K562 (cell line): Measurements from ENCODE around the gene ABCC6. TPM values are rescaled to one million over a fixed set of nuclear protein-coding genes. Genes with fewer than 3 reads are reported as not detected.
A peak's percentile ranks its signal among the peaks of the same experiment; 100 is the strongest.
"Not testable (repeated sequence)": the region's sequence is repeated elsewhere in the genome, so short reads cannot be mapped to it uniquely, and the experiment has no call there.

Experiments
- ATAC-seq: fragments of 200-7000 bp; cut with Tn5 transposase; 3 replicates; pipeline ENCODE4 v1.9.1; 2020; ENCODE audit warnings: moderate library complexity
- BruUV-seq: library from RNA; stranded (reverse); fragments of 400-500 nt; replicated peaks from 2 replicates; lab custom pipeline; 2021; lab: Mats Ljungman, UMichigan
- CTCF ChIA-PET: fragments of 300-600 bp; formaldehyde crosslinking; extraction: SDS; loops from one replicate; lab custom pipeline; 2021; ENCODE audit warnings: low intra/inter-chr PET ratio; lab: Yijun Ruan, JAX
- POLR2A ChIA-PET: fragments of 300-600, 350-650 bp; sonication (Branson Sonifier 250); formaldehyde crosslinking; extraction: SDS; loops from one replicate; lab custom pipeline; 2021; ENCODE audit warnings: antibody characterized with exemption, inconsistent platforms; lab: Yijun Ruan, JAX
- DNase-seq, 4 experiments: peaks; one replicate each; pipeline versions ENCODE4 v3.0.0 to v3.0.0-alpha.2; 2011 to 2018; ENCODE audit warnings: low spot score in 3 of 4, mixed read lengths in 3 of 4; ENCODE audit errors: extremely low read depth in 1 of 4
- FAIRE-seq: peaks from 2 replicates; lab custom pipeline; 2011; peaks lifted over from hg19 to GRCh38; lab: Jason Lieb, UNC
- H2AFZ ChIP-seq: 2 replicates; pipeline ENCODE4 v1.6.0; 2011; ENCODE audit warnings: low read depth, low read length, control low read depth, inconsistent platforms
- H3K27ac ChIP-seq: fragments of 200-600 bp; 3 replicates; pipeline ENCODE4 v1.8.0; 2011; ENCODE audit warnings: low read depth, mild to moderate bottlenecking, control low read depth, inconsistent platforms, low read length, moderate library complexity, mixed read lengths; ENCODE audit errors: extremely low read depth
- H3K27me3 ChIP-seq, 2 experiments: fragments of 300-600 bp in 1 of 2; 2 replicates in 1 of 2; 3 replicates in 1 of 2; pipeline versions ENCODE4 v1.6.0 to v1.8.0; 2011; ENCODE audit warnings: inconsistent platforms in 2 of 2, low read length in 2 of 2, mild to moderate bottlenecking in 1 of 2, mixed read lengths in 1 of 2, moderate library complexity in 1 of 2; ENCODE audit not compliant: control insufficient read depth in 2 of 2, insufficient read depth in 2 of 2
- H3K36me3 ChIP-seq: fragments of 300-600 bp; 3 replicates; pipeline ENCODE4 v1.8.0; 2011; ENCODE audit warnings: mild to moderate bottlenecking, low read length, inconsistent platforms; ENCODE audit not compliant: control insufficient read depth, insufficient read depth
- H3K4me1 ChIP-seq, 2 experiments: fragments of 200-600 bp in 1 of 2; replicated peaks in 1 of 2; 2 replicates in 1 of 2; 3 replicates in 1 of 2; pipeline versions ENCODE4 v1.5.1 to v1.8.0; 2011; ENCODE audit warnings: inconsistent platforms in 2 of 2, low read length in 2 of 2, mild to moderate bottlenecking in 1 of 2, mixed read lengths in 1 of 2, moderate library complexity in 1 of 2; ENCODE audit not compliant: control insufficient read depth in 2 of 2, insufficient read depth in 2 of 2
- H3K4me2 ChIP-seq: 2 replicates; pipeline ENCODE4 v1.6.1; 2011; ENCODE audit warnings: low read length, control low read depth, inconsistent platforms, mixed read lengths; ENCODE audit not compliant: insufficient read depth
- H3K4me3 ChIP-seq: fragments of 200-600 bp; sonication (generic), shearing (Covaris generic); 2 replicates; pipeline ENCODE4 v1.5.1; 2016; ENCODE audit warnings: control low read depth, inconsistent platforms
- H3K79me2 ChIP-seq: fragments of 200-600 bp; 3 replicates; pipeline ENCODE4 v1.8.0; 2011; ENCODE audit warnings: low read length, inconsistent platforms; ENCODE audit not compliant: control insufficient read depth, insufficient read depth
- H3K9ac ChIP-seq, 2 experiments: 2 replicates each; pipeline versions ENCODE4 v1.6.0 to v1.6.1; 2011; ENCODE audit warnings: low read depth in 2 of 2, low read length in 2 of 2, control low read depth in 1 of 2, inconsistent platforms in 1 of 2, mild to moderate bottlenecking in 1 of 2, mixed read lengths in 1 of 2; ENCODE audit not compliant: insufficient read depth in 1 of 2
- H3K9me1 ChIP-seq: one replicate; pipeline ENCODE4 v1.6.0; 2011; ENCODE audit warnings: inconsistent platforms, mild to moderate bottlenecking, low read length, moderate library complexity; ENCODE audit not compliant: control insufficient read depth, insufficient read depth
- H3K9me3 ChIP-seq: replicated peaks from 2 replicates; pipeline ENCODE4 v1.5.1; 2011; ENCODE audit warnings: low read depth, low read length, inconsistent platforms; ENCODE audit not compliant: control insufficient read depth, insufficient read depth
- H4K20me1 ChIP-seq: replicated peaks from 2 replicates; pipeline ENCODE4 v1.6.1; 2011; ENCODE audit warnings: low read length, inconsistent platforms, mixed read lengths; ENCODE audit not compliant: control insufficient read depth, insufficient read depth
- E2F3 ChIP-seq: fragments of 250-450 bp; sonication (Bioruptor Pico); IDR thresholded peaks from 2 replicates; pipeline ENCODE4 v1.4.0; 2020; ENCODE audit warnings: mild to moderate bottlenecking
- GATAD2B ChIP-seq: fragments of 450-650 bp; IDR thresholded peaks from 2 replicates; pipeline ENCODE4 v1.6.1; 2017; ENCODE audit warnings: mild to moderate bottlenecking, borderline replicate concordance
- HIVEP1 ChIP-seq: fragments of 250-450 bp; sonication (Bioruptor Pico); IDR thresholded peaks from 2 replicates; pipeline ENCODE4 v1.4.0; 2020; ENCODE audit warnings: mild to moderate bottlenecking
- NCOA4 ChIP-seq: fragments of 450-650 bp; IDR thresholded peaks from 2 replicates; pipeline ENCODE4 v1.6.1; 2018; ENCODE audit warnings: mild to moderate bottlenecking; ENCODE audit not compliant: partially characterized antibody
- ZBTB2 ChIP-seq: fragments of 450-650 bp; IDR thresholded peaks from 2 replicates; pipeline ENCODE4 v1.6.1; 2016; ENCODE audit warnings: antibody characterized with exemption
- ZKSCAN3 ChIP-seq: fragments of 250-450 bp; sonication (Bioruptor Pico); IDR thresholded peaks from 2 replicates; pipeline ENCODE4 v1.4.0; 2020
- WGBS: fragments of 100-300 bp; shearing (Covaris generic); methylation state at CpG from one replicate; pipeline ENCODE4 v1.1.6; 2016; ENCODE audit warnings: low coverage, mixed read lengths; ENCODE audit not compliant: insufficient coverage; ENCODE audit errors: missing lambda C conversion rate; 5-methylcytosine and 5-hydroxymethylcytosine counted together
- in situ Hi-C: fragments of 300-500 bp; cut with MboI; formaldehyde crosslinking; loops from 4 replicates; pipeline ENCODE4 v1.15.0; 2018; ENCODE audit warnings: inconsistent platforms, mixed read lengths
- intact Hi-C: fragments of 100-400 bp; cut with micrococcal nuclease; formaldehyde crosslinking; loops from 2 replicates; pipeline ENCODE4 v1.14.2; 2022
- polyA plus RNA-seq, 8 experiments: library from polyadenylated mRNA; depleted of rRNA in 4 of 8; stranded (reverse) in 5 of 8; unstranded in 3 of 8; fragments of >200 nt; fragmentation: Nextera tagmentation in 2 of 8; fragmentation: Illumina TruSeq in 1 of 8; extraction: Ambion mirVana in 2 of 8; extraction: Trizol in 1 of 8; gene quantifications; 2 replicates each; pipeline versions ENCODE4 v1.2.1 to v1.2.3, GENCODE V29; 2011 to 2014; ENCODE audit warnings: inconsistent platforms in 1 of 8, missing spikeins in 1 of 8
- total RNA-seq, 7 experiments: library from RNA; depleted of rRNA in 6 of 7; stranded (reverse); fragments of >200 nt in 6 of 7; fragmentation: Illumina TruSeq in 2 of 7; extraction: Trizol in 2 of 7; gene quantifications; 2 replicates each; pipeline versions ENCODE4 v1.2.1 to v1.2.3, GENCODE V29; 2011 to 2021; ENCODE audit warnings: low replicate concordance in 1 of 7
- TF ChIP-seq, protein P1 (sequence below), 3 experiments: fragments of 200-800 bp in 1 of 3; sonication (Bioruptor generic) in 1 of 3; sonication (generic) in 1 of 3; formaldehyde crosslinking in 1 of 3; IDR thresholded peaks; 2 replicates each; pipeline versions ENCODE4 v1.6.1 to v1.8.0; 2016 to 2022; ENCODE audit warnings: mild to moderate bottlenecking in 2 of 3, missing compliant biosample characterization in 2 of 3, missing genetic modification characterization in 2 of 3, missing genetic modification reagents in 1 of 3
- TF ChIP-seq, protein P2 (sequence below): IDR thresholded peaks from 2 replicates; pipeline ENCODE4 v1.6.1; 2014; ENCODE audit warnings: antibody characterized with exemption

ABCC6 gene
- total and polyA plus RNA-seq, 9 of the 15 experiments (the other 6 are each of a cell fraction or from before 2014, with no cell fraction given) = 0.03 to 0.46 (median 0.07) TPM; not detected in 4

DNA sequence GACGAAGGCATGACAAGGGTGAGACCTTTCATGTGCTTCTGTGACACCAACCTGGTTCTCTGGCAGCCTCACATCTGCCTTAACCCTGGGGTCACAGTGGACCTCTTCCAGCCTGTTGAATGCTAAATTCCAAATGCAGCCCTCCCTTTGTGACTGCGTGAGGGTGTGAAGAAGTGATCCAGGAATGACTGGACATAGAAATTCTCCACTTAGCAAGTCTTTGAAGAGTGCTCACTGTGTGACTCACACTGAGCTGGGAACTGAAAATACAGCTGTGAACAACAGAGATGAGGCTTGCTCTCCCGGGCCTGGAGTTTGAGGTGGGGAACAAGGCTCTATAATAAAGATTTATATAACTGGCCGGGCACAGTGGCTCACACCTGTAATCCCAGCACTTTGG lies 23.9 kb downstream of the ABCC6 start:
- H4K20me1 ChIP-seq, H3K9me3 ChIP-seq, ATAC-seq, DNase-seq, H3K36me3 ChIP-seq, BruUV-seq, CTCF ChIA-PET, H3K27ac ChIP-seq, H3K79me2 ChIP-seq, H3K27me3 ChIP-seq, H3K9me1 ChIP-seq, H3K9ac ChIP-seq, intact Hi-C loops, POLR2A ChIA-PET, H3K4me2 ChIP-seq, H2AFZ ChIP-seq, H3K4me1 ChIP-seq, FAIRE-seq, H3K4me3 ChIP-seq, in situ Hi-C loops: not testable (repeated sequence)
- WGBS = 14% methylated on average over 3 of the region's 4 CpGs

DNA sequence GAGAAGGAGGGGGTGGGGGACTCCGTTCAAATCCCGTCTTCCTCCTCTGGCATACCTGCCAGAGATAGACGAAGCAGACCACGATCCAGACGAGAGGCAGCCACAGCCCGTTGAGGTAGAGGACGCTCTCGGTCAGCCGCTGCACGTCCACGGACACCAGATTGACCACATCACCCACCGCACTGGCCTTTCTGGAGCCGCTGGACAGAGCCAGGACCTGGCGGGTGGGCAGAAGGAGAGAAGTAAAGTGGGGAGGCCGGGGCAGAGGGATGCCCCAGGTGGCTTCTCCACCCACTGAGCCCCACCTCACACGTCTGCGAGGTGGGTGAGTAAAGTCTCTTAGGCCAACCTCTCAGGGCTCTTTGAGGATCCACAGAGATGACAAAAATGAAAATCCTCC lies 25.3 kb downstream of the ABCC6 start:
- POLR2A ChIA-PET = no interaction called here
- no peaks in the 10 kb centered on the region for H3K79me2 ChIP-seq
- intact Hi-C loops = no loop called here
- H3K4me3 ChIP-seq = no peak overlapping the region
- ATAC-seq = no peak
- H3K9ac ChIP-seq = peak overlapping the region in 1 of 2 experiments; percentile 45; a peak in 1 of 4 replicates
- H3K4me2 ChIP-seq = no peak overlapping the region
- in situ Hi-C loops = no loop called here
- BruUV-seq = no TSS peak
- no peak overlapping the region for H2AFZ ChIP-seq
- no peak for FAIRE-seq
- H3K36me3 ChIP-seq = no peaks in the 10 kb centered on the region
- H4K20me1 ChIP-seq = no peaks in the 10 kb centered on the region
- H3K27ac ChIP-seq = no peak overlapping the region
- H3K9me1 ChIP-seq = no peaks in the 10 kb centered on the region
- CTCF ChIA-PET = no interaction called here
- no peaks in the 10 kb centered on the region for H3K9me3 ChIP-seq
- peaks cover 0 to 3% of the 10 kb centered on the region in 2 experiments; a peak in 2 of 5 replicates for H3K4me1 ChIP-seq
- H3K27me3 ChIP-seq = no peaks in the 10 kb centered on the region
- no peak for DNase-seq
- 25% methylated on average over 14 of the region's 17 CpGs for WGBS
- TF ChIP-seq HIVEP1 (CRISPR knock-in tag) = no peak
- no peak for TF ChIP-seq NCOA4
- no peak for TF ChIP-seq ZKSCAN3 (CRISPR knock-in tag)
- TF ChIP-seq, protein P1, sequence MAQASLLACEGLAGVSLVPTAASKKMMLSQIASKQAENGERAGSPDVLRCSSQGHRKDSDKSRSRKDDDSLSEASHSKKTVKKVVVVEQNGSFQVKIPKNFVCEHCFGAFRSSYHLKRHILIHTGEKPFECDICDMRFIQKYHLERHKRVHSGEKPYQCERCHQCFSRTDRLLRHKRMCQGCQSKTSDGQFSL (CRISPR knock-in tag; IDR thresholded peaks at IDR 0.05) = no peak
- TF ChIP-seq, protein P1 (tag; IDR thresholded peaks at IDR 0.05) = no peak
- TF ChIP-seq, protein P2, sequence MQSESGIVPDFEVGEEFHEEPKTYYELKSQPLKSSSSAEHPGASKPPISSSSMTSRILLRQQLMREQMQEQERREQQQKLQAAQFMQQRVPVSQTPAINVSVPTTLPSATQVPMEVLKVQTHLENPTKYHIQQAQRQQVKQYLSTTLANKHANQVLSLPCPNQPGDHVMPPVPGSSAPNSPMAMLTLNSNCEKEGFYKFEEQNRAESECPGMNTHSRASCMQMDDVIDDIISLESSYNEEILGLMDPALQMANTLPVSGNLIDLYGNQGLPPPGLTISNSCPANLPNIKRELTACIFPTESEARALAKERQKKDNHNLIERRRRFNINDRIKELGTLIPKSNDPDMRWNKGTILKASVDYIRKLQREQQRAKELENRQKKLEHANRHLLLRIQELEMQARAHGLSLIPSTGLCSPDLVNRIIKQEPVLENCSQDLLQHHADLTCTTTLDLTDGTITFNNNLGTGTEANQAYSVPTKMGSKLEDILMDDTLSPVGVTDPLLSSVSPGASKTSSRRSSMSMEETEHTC = no peak
- TF ChIP-seq GATAD2B = no peak
- TF ChIP-seq E2F3 (CRISPR knock-in tag) = no peak
- TF ChIP-seq ZBTB2 = no peak
